OCI-LY1 (cell line): ENCODE results near the gene SLCO2B1.

Source experiments
- H2AFZ ChIP-seq: fragments of 200-600 bp; sonication (generic), shearing (Covaris generic); 2 replicates; pipeline ENCODE4 v1.6.0; 2014; ENCODE audit warnings: antibody characterized with exemption, mild to moderate bottlenecking, low read length
- H3F3A ChIP-seq: fragments of 200-600 bp; sonication (generic), shearing (Covaris generic); 2 replicates; pipeline ENCODE4 v1.6.0; 2014; ENCODE audit warnings: mild to moderate bottlenecking, antibody characterized with exemption, low read length, moderate library complexity; ENCODE audit not compliant: insufficient read depth
- H3K27ac ChIP-seq: fragments of 200-600 bp; sonication (generic); 2 replicates; pipeline ENCODE4 v1.5.1; 2014; ENCODE audit warnings: low read length, mixed run types, mild to moderate bottlenecking, low read depth; ENCODE audit not compliant: poor library complexity, severe bottlenecking
- H3K27me3 ChIP-seq: fragments of 200-600 bp; sonication (generic); 2 replicates; pipeline ENCODE4 v1.6.0; 2014; ENCODE audit warnings: antibody characterized with exemption, mild to moderate bottlenecking, low read length, moderate library complexity; ENCODE audit not compliant: insufficient read depth
- H3K36me3 ChIP-seq: fragments of 200-600 bp; sonication (generic); 2 replicates; pipeline ENCODE4 v1.6.1; 2014; ENCODE audit warnings: mild to moderate bottlenecking, antibody characterized with exemption, low read length, moderate library complexity, mixed read lengths; ENCODE audit not compliant: insufficient read depth
- H3K4me1 ChIP-seq: fragments of 200-600 bp; sonication (generic); 2 replicates; pipeline ENCODE4 v1.5.1; 2014; ENCODE audit warnings: mild to moderate bottlenecking, low read length, moderate library complexity; ENCODE audit not compliant: insufficient read depth, severe bottlenecking
- H3K4me2 ChIP-seq: fragments of 200-600 bp; sonication (generic), shearing (Covaris generic); 2 replicates; pipeline ENCODE4 v1.6.1; 2014; ENCODE audit warnings: low read length
- H3K4me3 ChIP-seq: fragments of 200-600 bp; sonication (generic); 2 replicates; pipeline ENCODE4 v1.5.1; 2014; ENCODE audit warnings: low read length, low read depth, mild to moderate bottlenecking, mixed read lengths; ENCODE audit not compliant: poor library complexity, severe bottlenecking
- H3K79me2 ChIP-seq: fragments of 200-600 bp; shearing (Covaris generic); 2 replicates; pipeline ENCODE4 v1.6.1; 2016; ENCODE audit warnings: mixed run types, low read length, mixed read lengths; ENCODE audit not compliant: insufficient read depth
- H3K9ac ChIP-seq: fragments of 200-600 bp; sonication (generic), shearing (Covaris generic); 2 replicates; pipeline ENCODE4 v1.6.1; 2014; ENCODE audit warnings: mild to moderate bottlenecking, low read length, mixed read lengths
- H3K9me2 ChIP-seq: fragments of 200-600 bp; sonication (generic), shearing (Covaris generic); 2 replicates; pipeline ENCODE4 v1.6.1; 2014; ENCODE audit warnings: low read depth, mild to moderate bottlenecking, low read length, mixed read lengths
- H3K9me3 ChIP-seq: fragments of 200-600 bp; shearing (Covaris generic); 2 replicates; pipeline ENCODE4 v1.6.1; 2014; ENCODE audit warnings: low read length, mixed read lengths
- H4K20me1 ChIP-seq: fragments of 200-600 bp; sonication (generic), shearing (Covaris generic); 2 replicates; pipeline ENCODE4 v1.6.0; 2016; ENCODE audit warnings: mild to moderate bottlenecking, low read length; ENCODE audit not compliant: insufficient read depth
- CTCF ChIP-seq: fragments of 200-600 bp; sonication (generic), shearing (Covaris generic); IDR thresholded peaks from 2 replicates; pipeline ENCODE4 v1.5.1; 2017; ENCODE audit warnings: mild to moderate bottlenecking, antibody characterized with exemption, low read length, moderate library complexity, mixed read lengths
- EZH2 ChIP-seq: fragments of 200-600 bp; sonication (generic), shearing (Covaris generic); IDR thresholded peaks from 2 replicates; pipeline ENCODE4 v1.8.0; 2017; ENCODE audit warnings: borderline replicate concordance, mixed run types, mild to moderate bottlenecking, antibody characterized with exemption, low read length, moderate library complexity, mixed read lengths

Gene SLCO2B1

GRCh38 chr11:75152090-75152489, 1.2 kb downstream of the SLCO2B1 start:
- TF ChIP-seq EZH2 (no peak), CTCF (no peak)
- H3K4me2 ChIP-seq = no peak overlapping the region
- H3K27ac ChIP-seq = no peak overlapping the region
- no peaks in the 10 kb centered on the region for H3K4me1 ChIP-seq
- H3K9me2 ChIP-seq = no peaks in the 10 kb centered on the region
- H3F3A ChIP-seq = no peaks in the 10 kb centered on the region
- H3K36me3 ChIP-seq = no peaks in the 10 kb centered on the region
- H2AFZ ChIP-seq = no peak overlapping the region
- no peaks in the 10 kb centered on the region for H4K20me1 ChIP-seq
- H3K9me3 ChIP-seq = no peaks in the 10 kb centered on the region
- no peak overlapping the region for H3K9ac ChIP-seq
- no peaks in the 10 kb centered on the region for H3K79me2 ChIP-seq
- H3K27me3 ChIP-seq = 0 out of 2 replicates have a peak, but pooled peaks cover 3% of the 10 kb centered on the region
- no peak overlapping the region for H3K4me3 ChIP-seq

DNA sequence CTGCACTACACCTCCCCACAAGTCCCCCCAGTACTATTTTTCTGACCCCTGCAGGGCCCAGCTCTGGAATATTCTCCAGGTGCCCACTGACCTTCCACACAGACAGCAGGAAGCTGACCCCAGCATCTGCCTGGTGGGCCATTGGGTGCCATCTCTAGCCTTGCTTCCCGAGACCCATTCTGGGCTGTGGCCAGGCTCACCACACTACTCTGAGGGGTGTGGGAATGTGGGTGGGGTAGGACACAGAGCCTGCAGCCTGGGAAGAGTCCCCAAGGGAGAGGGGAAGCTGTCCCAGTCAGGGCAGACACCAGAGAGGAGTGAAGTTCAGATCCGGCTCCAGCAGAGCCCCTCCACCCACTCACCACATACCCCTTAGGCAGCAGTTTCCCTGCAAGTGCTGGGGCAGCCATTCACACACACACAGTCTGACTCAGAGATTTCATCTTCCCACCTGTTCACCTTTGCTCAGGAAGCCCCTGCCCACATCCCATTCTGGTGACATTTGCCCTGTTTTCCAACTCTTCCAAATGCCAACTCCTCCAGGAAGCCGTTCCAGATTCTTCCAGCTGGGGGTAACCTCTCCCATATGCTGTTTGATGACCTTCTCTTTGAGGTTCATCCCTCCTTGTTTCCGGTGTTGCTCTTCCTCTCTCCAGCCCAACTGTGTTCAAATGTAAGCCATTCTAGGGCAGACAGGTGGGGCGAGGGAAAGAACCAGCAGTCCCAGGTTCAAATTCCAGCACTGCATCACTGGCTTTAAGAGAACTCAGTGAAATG, 1.9 kb downstream of the SLCO2B1 start:
- Histone ChIP-seq H4K20me1 (no peaks in the 10 kb centered on the region), H3K36me3 (no peaks in the 10 kb centered on the region), H3K4me3 (no peak overlapping the region), H3K9me3 (no peaks in the 10 kb centered on the region), H3K4me2 (no peak overlapping the region), H3K27me3 (0 out of 2 replicates have a peak, but pooled peaks cover 3% of the 10 kb centered on the region), H3K4me1 (no peaks in the 10 kb centered on the region), H3K79me2 (no peaks in the 10 kb centered on the region), H2AFZ (no peak overlapping the region), H3F3A (no peaks in the 10 kb centered on the region), H3K27ac (no peak overlapping the region), H3K9me2 (no peaks in the 10 kb centered on the region), H3K9ac (no peak overlapping the region)
- TF ChIP-seq CTCF (no peak), EZH2 (no peak)

DNA sequence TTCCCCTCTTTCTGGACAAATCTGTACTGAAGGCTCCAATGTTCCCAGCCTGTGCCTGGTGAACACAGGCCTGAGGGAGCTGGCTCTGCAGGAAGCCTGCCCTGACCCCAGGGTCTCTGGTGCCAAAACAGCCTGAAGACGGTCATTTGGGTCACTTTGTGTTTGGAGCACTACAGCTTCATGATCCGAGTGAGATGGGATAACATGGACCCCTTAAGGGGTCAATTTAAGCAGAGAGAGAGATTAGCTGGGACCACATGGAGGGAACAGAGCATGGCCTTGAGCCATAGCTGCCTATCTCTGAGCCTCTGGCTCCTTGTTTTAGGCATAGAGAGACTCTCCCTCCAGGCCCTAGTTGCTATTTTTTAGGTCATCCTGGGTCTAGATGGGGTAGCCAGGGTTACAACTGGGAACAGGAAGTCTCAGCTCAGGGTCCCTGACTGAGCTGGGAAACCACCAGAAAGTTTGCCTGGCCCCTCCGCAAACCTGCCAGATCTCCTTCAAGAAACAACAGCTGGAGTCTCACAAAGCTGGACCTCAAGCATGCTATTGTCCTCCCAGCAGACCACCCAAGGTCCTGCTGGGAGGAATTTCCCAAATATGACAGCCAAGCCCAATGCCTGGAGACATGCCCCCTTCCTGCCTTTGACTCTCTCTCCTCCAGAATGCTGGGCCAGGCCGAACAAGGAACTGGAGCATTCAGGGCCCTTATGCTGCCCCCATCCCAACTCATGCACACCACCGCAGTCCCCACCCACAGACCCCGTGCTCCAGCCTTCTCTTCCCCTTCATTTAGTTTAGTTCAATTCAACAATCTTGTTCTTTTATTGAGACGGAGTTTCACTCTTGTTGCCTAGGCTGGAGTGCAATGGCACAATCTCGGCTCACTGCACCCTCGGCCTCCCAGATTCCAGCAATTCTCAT, 4.0 kb downstream of the SLCO2B1 start:
- 0 out of 2 replicates have a peak, but pooled peaks cover 3% of the 10 kb centered on the region for H3K27me3 ChIP-seq
- H3K36me3 ChIP-seq = no peaks in the 10 kb centered on the region
- H3K4me1 ChIP-seq = no peaks in the 10 kb centered on the region

More for the DNA sequence above, 4.0 kb downstream of the SLCO2B1 start:
- no peaks in the 10 kb centered on the region for H3K9me2 ChIP-seq
- H3K4me3 ChIP-seq = no peak overlapping the region
- no peak overlapping the region for H2AFZ ChIP-seq
- H4K20me1 ChIP-seq = no peaks in the 10 kb centered on the region
- no peak overlapping the region for H3K9ac ChIP-seq
- H3K79me2 ChIP-seq = no peaks in the 10 kb centered on the region
- TF ChIP-seq EZH2 = no peak
- TF ChIP-seq CTCF = no peak
- H3F3A ChIP-seq = no peaks in the 10 kb centered on the region
- H3K27ac ChIP-seq = no peak overlapping the region
- H3K4me2 ChIP-seq = no peak overlapping the region
- H3K9me3 ChIP-seq = no peaks in the 10 kb centered on the region
